Midbrain (tissue), 1 donor: Measurements from ENCODE around the gene CTIF.

Experiments
- DNase-seq: peaks from one replicate; lab custom pipeline; 2025; lab: John Stamatoyannopoulos, UW

The CTIF gene

GRCh38 chr18:48789259-48789812, 250.5 kb downstream of the CTIF start:
- no peak for DNase-seq

DNA sequence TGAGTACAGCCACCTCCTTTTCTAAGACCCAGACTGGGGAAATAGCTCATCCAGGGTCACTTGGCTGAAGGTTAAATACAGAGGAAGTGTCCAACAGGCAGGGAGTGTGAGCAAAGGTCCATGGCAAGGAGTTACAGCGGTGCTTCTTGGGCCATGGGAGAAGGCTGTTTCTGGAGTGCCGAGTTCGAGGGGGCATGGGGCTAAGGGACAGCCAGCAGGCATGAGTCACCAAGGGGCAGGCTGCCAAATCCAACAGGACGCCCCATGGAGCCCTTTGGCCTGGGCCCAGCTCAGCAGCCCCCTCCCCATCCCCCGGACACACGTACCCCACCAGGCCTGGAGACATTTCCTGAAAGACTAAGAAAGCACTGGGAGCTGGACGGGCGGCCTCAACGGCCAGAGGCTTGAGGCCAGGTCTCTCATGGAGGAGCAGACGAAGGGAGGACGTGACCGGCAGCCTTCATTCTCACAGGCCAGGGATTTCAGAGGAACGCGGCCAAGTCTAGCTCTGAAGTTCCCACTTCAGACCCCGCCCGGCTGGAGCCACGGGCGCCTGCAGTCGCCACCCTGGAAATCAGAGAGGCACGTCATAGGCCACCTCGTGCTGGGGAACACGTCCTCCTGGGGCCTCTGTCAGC, 251.5 kb downstream of the CTIF start:
- no peak for DNase-seq

GRCh38 chr18:48790869-48791635, 252.2 kb downstream of the CTIF start:
- DNase-seq: no peak

GRCh38 chr18:48791636-48792105, 252.8 kb downstream of the CTIF start:
- DNase-seq: no peak

DNA sequence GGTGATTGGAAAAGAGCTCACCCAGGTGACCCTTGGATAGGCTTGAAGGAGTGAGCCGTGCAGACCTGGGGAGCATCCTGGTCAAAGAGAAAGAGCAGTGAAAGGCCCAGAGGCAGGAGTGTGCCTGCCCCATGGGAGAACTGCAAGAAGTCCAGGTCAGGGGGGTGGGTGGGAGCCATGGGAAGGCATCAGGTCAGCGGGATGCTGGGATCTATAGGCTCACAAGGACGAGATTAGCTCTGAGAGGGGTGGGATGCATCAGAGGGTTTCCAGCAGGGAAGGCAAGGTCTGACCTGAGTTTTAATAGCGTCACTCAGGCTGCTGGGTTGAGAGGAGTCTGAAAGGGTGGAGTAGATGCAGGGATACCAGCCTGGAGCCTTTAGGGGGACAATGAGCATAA, 253.3 kb downstream of the CTIF start:
- no peak for DNase-seq

DNA sequence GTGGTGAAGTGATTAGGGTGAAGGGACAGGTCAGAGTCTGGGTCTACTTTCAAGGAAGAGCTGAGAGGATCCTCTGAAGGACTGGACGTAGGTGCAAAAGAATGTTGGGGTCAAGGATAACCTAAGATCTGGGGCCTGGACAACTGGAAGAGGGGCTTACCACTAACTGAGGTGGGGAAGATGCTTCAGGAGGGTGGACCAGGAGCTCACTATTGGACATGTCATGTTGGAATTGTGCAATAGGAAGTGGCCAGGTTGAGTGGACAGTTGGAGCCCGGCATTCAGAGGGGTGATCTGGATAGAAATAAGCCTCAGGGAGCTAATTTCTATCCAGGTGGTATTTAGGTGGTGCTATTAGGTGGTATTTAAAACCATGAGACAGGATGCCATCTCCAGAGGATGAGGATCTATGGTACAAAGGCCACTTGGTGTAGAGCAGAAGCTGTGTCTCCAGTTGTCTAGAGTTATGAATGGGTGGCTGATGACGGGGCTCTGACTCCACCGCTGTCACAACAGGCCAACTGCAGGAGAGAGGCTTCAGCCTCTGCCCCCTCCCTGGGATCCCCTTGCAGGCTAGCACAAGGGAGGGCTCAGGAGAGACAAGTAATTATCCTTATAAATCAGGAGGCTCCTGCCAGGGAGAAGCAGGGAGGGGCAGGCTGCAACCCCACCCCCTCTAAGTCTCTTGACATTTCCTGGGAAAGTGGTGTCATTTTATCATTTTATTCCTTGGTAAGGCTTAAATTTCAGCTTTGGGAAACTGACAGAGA, 254.0 kb downstream of the CTIF start:
- DNase-seq: no peak

- DNase-seq: no peak
Measured at GRCh38 chr18:48794251-48794970, 255.6 kb downstream of the CTIF start.

GRCh38 chr18:48795696-48796095, 256.9 kb downstream of the CTIF start:
- no peak for DNase-seq

GRCh38 chr18:48796491-48797205, 257.8 kb downstream of the CTIF start:
- no peak for DNase-seq

- DNase-seq: no peak
Measured at GRCh38 chr18:48797841-48798255, 259.0 kb downstream of the CTIF start.

GRCh38 chr18:48798334-48799245, 259.8 kb downstream of the CTIF start:
- no peak for DNase-seq

- no peak for DNase-seq
Measured at GRCh38 chr18:48799724-48800315, 261.0 kb downstream of the CTIF start.

DNA sequence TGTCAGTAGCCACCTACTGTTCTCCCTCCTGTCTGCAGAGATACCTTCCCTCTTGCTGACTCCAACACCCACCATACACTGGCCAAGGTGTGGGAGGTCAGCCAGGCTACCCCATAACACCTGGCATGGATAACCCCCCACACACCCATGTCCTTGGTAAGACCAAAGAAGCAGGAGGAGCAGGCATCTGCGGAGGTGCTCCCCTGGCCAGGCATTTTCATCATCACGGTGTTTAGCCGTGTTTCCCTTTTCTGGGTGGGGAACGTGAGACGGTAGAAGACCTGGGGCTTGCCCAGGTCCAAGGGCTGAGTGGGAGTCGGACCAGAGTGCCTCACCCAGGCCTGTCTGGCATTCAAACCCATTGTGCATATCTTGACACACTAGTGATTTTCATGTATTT, 261.6 kb downstream of the CTIF start:
- DNase-seq: no peak

DNA sequence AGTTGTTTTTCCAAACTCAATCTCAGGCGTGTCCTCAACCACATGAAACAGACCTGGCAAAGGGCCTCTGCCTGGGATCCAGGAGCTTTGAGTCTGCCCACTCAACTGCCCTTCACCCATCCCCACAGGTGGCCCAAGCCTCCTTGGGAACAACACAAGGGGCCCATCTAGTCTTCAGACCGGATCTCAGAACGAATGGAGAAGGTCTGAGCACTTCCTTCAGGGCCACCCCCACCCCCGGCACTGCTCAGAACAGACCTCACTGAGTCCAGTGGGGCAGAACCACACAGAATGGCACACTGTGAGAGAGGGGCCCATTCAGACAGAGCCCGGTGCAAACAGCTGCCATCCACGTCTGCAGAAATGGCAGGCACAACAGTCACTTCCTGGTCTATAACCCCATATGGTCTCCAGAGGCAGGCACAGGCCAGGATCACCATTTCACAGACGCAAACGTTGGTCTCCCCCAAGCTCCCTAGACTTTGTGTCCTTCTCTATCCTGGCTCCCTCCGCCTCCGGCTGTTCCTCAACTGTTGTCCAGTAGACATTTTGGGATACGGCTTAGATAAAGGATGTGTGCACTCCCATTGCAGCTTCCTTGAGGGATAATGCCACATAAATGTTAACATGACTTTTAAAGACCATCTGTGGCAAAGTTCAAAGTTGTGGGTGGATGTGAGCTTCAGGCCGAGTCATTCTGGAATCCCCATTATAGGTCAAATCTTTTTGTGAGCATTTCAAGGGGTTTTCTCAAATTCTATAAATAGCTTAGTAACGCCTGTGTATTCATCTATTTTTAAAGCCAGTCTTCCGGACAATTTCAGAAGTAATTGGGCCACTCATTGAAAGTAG, 262.3 kb downstream of the CTIF start:
- no peak for DNase-seq

- DNase-seq: no peak
Measured at GRCh38 chr18:48801728-48802542, 263.1 kb downstream of the CTIF start.

GRCh38 chr18:48802543-48803290, 263.9 kb downstream of the CTIF start:
- DNase-seq: peak; percentile 54

DNA sequence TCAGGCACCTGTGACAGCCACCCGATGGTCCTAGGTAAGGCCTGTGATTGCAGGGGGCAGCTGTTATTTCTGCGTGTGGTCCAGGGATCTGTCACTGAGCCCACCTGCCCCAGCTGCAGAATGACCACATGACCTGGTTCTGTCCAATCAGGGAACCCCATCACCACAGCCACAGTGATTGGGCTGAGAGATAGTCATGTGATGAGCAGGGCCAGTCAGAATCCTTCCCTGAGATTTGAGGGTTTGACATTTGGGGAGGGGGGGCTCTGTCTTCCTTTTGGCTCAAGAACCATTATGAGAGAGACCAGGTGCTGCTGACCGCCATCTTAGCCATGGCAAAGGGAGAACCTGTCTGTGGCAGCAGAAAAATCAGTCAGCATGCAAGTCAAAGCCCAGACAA, 264.7 kb downstream of the CTIF start:
- DNase-seq: no peak
